A673 (cell line): ENCODE data around the gene PROSER3.

Experiments
- CTCF ChIP-seq: fragments of 300-800, 200-600 bp; sonication (generic); conservative IDR thresholded peaks from 2 replicates; pipeline ENCODE4 v1.5.1; 2017; ENCODE audit warnings: low read depth, mild to moderate bottlenecking, antibody characterized with exemption, low read length, moderate library complexity, mixed read lengths
- EZH2 ChIP-seq: fragments of 200-600 bp; sonication (generic); IDR thresholded peaks from 2 replicates; pipeline ENCODE4 v1.6.1; 2017; ENCODE audit warnings: borderline replicate concordance, low read depth, mild to moderate bottlenecking, mixed read lengths, antibody characterized with exemption, low read length; ENCODE audit not compliant: poor library complexity, severe bottlenecking

- peak; percentile 87 for TF ChIP-seq CTCF
- TF ChIP-seq EZH2: no peak
Measured at GRCh38 chr19:35716801-35717664, 40.9 kb upstream of the PROSER3 start.
